Measurements from ENCODE around the gene TTLL3.
"Not testable (repeated sequence)": the region's sequence is repeated elsewhere in the genome, so short reads cannot be mapped to it uniquely, and the experiment has no call there.

TTLL3 gene

GRCh38 chr3:9851926-9852325, 41.9 kb downstream of the TTLL3 start:
- H3K27me3 Mint-ChIP-seq: not testable (repeated sequence)

GRCh38 chr3:9852528-9852927, 42.5 kb downstream of the TTLL3 start:
- DNase-seq: no peak
- Mint-ChIP-seq H3K27me3 (no peaks in the 10 kb centered on the region), H3K9me3 (no peaks in the 10 kb centered on the region), H3K27ac (no peak overlapping the region), H3K36me3 (ENCODE audit: low read depth) (no peaks in the 10 kb centered on the region), H3K4me1 (no peaks in the 10 kb centered on the region), H3K4me3 (no peak overlapping the region)
- ATAC-seq: no peak

More at GRCh38 chr3:9851926-9852325, 41.9 kb downstream of the TTLL3 start:
- H3K4me1 Mint-ChIP-seq; H3K9me3 Mint-ChIP-seq; DNase-seq; H3K4me3 Mint-ChIP-seq; H3K36me3 Mint-ChIP-seq (ENCODE audit: low read depth); ATAC-seq; H3K27ac Mint-ChIP-seq: not testable (repeated sequence)

- not testable (repeated sequence) for H3K4me1 Mint-ChIP-seq; H3K4me3 Mint-ChIP-seq; DNase-seq; H3K27ac Mint-ChIP-seq; H3K9me3 Mint-ChIP-seq; H3K36me3 Mint-ChIP-seq (ENCODE audit: low read depth); ATAC-seq; H3K27me3 Mint-ChIP-seq
Measured at GRCh38 chr3:9854291-9854940, 44.4 kb downstream of the TTLL3 start.

GRCh38 chr3:9855594-9855993, 45.5 kb downstream of the TTLL3 start:
- DNase-seq (no peak), ATAC-seq (no peak)
- Mint-ChIP-seq H3K27me3 (no peaks in the 10 kb centered on the region), H3K4me3 (no peak overlapping the region), H3K9me3 (no peaks in the 10 kb centered on the region), H3K4me1 (no peaks in the 10 kb centered on the region), H3K36me3 (ENCODE audit: low read depth) (no peaks in the 10 kb centered on the region), H3K27ac (no peak overlapping the region)

GRCh38 chr3:9859530-9860025, 49.5 kb downstream of the TTLL3 start:
- Mint-ChIP-seq H3K4me3 (no peak overlapping the region), H3K4me1 (no peaks in the 10 kb centered on the region), H3K27ac (no peak overlapping the region), H3K36me3 (ENCODE audit: low read depth) (no peaks in the 10 kb centered on the region), H3K9me3 (no peaks in the 10 kb centered on the region), H3K27me3 (peaks cover 6% of the 10 kb centered on the region)
- no peak for DNase-seq
- ATAC-seq: no peak

GRCh38 chr3:9861201-9861600, 51.1 kb downstream of the TTLL3 start:
- no peak for ATAC-seq
- no peaks in the 10 kb centered on the region for H3K9me3 Mint-ChIP-seq
- no peak overlapping the region for H3K4me3 Mint-ChIP-seq
- H3K27me3 Mint-ChIP-seq: peaks cover 6% of the 10 kb centered on the region
- no peak overlapping the region for H3K27ac Mint-ChIP-seq
- H3K4me1 Mint-ChIP-seq: no peaks in the 10 kb centered on the region
- no peaks in the 10 kb centered on the region for H3K36me3 Mint-ChIP-seq (ENCODE audit: low read depth)
- DNase-seq: no peak

- no peak for ATAC-seq
- DNase-seq: no peak
- Mint-ChIP-seq H3K4me1 (no peaks in the 10 kb centered on the region), H3K27me3 (peaks cover 6% of the 10 kb centered on the region), H3K27ac (no peak overlapping the region), H3K4me3 (no peak overlapping the region), H3K9me3 (no peaks in the 10 kb centered on the region), H3K36me3 (ENCODE audit: low read depth) (no peaks in the 10 kb centered on the region)
Measured at GRCh38 chr3:9861626-9862130, 51.6 kb downstream of the TTLL3 start.

- H3K27ac Mint-ChIP-seq: no peak overlapping the region
- H3K4me3 Mint-ChIP-seq: no peak overlapping the region
Measured at GRCh38 chr3:9862391-9863057, 52.5 kb downstream of the TTLL3 start.

GRCh38 chr3:9863058-9863772, 53.2 kb downstream of the TTLL3 start:
- no peak overlapping the region for H3K27ac Mint-ChIP-seq
- H3K36me3 Mint-ChIP-seq (ENCODE audit: low read depth): no peaks in the 10 kb centered on the region
- no peak overlapping the region for H3K4me3 Mint-ChIP-seq
- no peak for DNase-seq
- H3K9me3 Mint-ChIP-seq: no peaks in the 10 kb centered on the region
- ATAC-seq: no peak
- peaks cover 6% of the 10 kb centered on the region for H3K27me3 Mint-ChIP-seq
- H3K4me1 Mint-ChIP-seq: no peaks in the 10 kb centered on the region

More at GRCh38 chr3:9862391-9863057, 52.5 kb downstream of the TTLL3 start:
- Mint-ChIP-seq H3K4me1 (no peaks in the 10 kb centered on the region), H3K27me3 (peaks cover 6% of the 10 kb centered on the region), H3K9me3 (no peaks in the 10 kb centered on the region), H3K36me3 (ENCODE audit: low read depth) (no peaks in the 10 kb centered on the region)
- DNase-seq (peak; percentile 48), ATAC-seq (peak; percentile 82)

- H3K36me3 Mint-ChIP-seq (ENCODE audit: low read depth): no peaks in the 10 kb centered on the region
- no peak for ATAC-seq
- no peak for DNase-seq
- no peaks in the 10 kb centered on the region for H3K9me3 Mint-ChIP-seq
- H3K4me3 Mint-ChIP-seq: no peak overlapping the region
- H3K4me1 Mint-ChIP-seq: no peaks in the 10 kb centered on the region
- peaks cover 6% of the 10 kb centered on the region for H3K27me3 Mint-ChIP-seq
- H3K27ac Mint-ChIP-seq: no peak overlapping the region
Measured at GRCh38 chr3:9864200-9864927, 54.3 kb downstream of the TTLL3 start.

- not testable (repeated sequence) for H3K4me3 Mint-ChIP-seq; H3K9me3 Mint-ChIP-seq; H3K36me3 Mint-ChIP-seq (ENCODE audit: low read depth); H3K4me1 Mint-ChIP-seq; ATAC-seq; DNase-seq; H3K27ac Mint-ChIP-seq; H3K27me3 Mint-ChIP-seq
Measured at GRCh38 chr3:9865125-9865637, 55.1 kb downstream of the TTLL3 start.

- Mint-ChIP-seq H3K4me1 (no peaks in the 10 kb centered on the region), H3K4me3 (no peak overlapping the region), H3K27ac (no peak overlapping the region), H3K36me3 (ENCODE audit: low read depth) (no peaks in the 10 kb centered on the region), H3K27me3 (peaks cover 6% of the 10 kb centered on the region), H3K9me3 (no peaks in the 10 kb centered on the region)
- no peak for DNase-seq
- ATAC-seq: no peak
Measured at GRCh38 chr3:9866639-9867038, 56.6 kb downstream of the TTLL3 start.

GRCh38 chr3:9867106-9867505, 57.0 kb downstream of the TTLL3 start:
- no peak for ATAC-seq
- Mint-ChIP-seq H3K36me3 (ENCODE audit: low read depth) (no peaks in the 10 kb centered on the region), H3K27ac (no peak overlapping the region), H3K4me3 (no peak overlapping the region), H3K4me1 (no peaks in the 10 kb centered on the region), H3K27me3 (peaks cover 3% of the 10 kb centered on the region), H3K9me3 (no peaks in the 10 kb centered on the region)
- DNase-seq: no peak

- no peak for DNase-seq
- no peaks in the 10 kb centered on the region for H3K4me1 Mint-ChIP-seq
- H3K4me3 Mint-ChIP-seq: no peak overlapping the region
- no peak for ATAC-seq
- no peaks in the 10 kb centered on the region for H3K36me3 Mint-ChIP-seq (ENCODE audit: low read depth)
- no peaks in the 10 kb centered on the region for H3K9me3 Mint-ChIP-seq
- H3K27me3 Mint-ChIP-seq: no peaks in the 10 kb centered on the region
- no peak overlapping the region for H3K27ac Mint-ChIP-seq
Measured at GRCh38 chr3:9869955-9870354, 59.9 kb downstream of the TTLL3 start.

Measured in activated naive CD8-positive, alpha-beta T cell treated with anti-CD3 and anti-CD28 coated beads, Interleukin-2, amount 50 U/mL, for 24 hours (primary cell).